ENCODE measurements around the gene B4GALNT1.

- TF ChIP-seq CREB5 (CRISPR knock-in tag; IDR thresholded peaks at IDR 0.05; ENCODE audit: low read depth), result no peak
- TF ChIP-seq PPARA (CRISPR knock-in tag; IDR thresholded peaks at IDR 0.05; ENCODE audit: borderline replicate concordance), result no peak
- TF ChIP-seq TOX (CRISPR knock-in tag; IDR thresholded peaks at IDR 0.05; ENCODE audit: borderline replicate concordance), result no peak
- TF ChIP-seq ZFP30 (CRISPR knock-in tag; IDR thresholded peaks at IDR 0.05), result no peak
- no peak for TF ChIP-seq CSDC2 (CRISPR knock-in tag; IDR thresholded peaks at IDR 0.05)
- TF ChIP-seq PATZ1 (CRISPR knock-in tag; IDR thresholded peaks at IDR 0.05; ENCODE audit: borderline replicate concordance), result no peak
- no peak for TF ChIP-seq ZNF565 (CRISPR knock-in tag; conservative IDR thresholded peaks at IDR 0.05; ENCODE audit: low read depth)
- no peak for TF ChIP-seq ESRRG (CRISPR knock-in tag; IDR thresholded peaks at IDR 0.05)
- TF ChIP-seq ZC3H10 (CRISPR knock-in tag; IDR thresholded peaks at IDR 0.05), result no peak
- TF ChIP-seq ZNF8 (CRISPR knock-in tag; IDR thresholded peaks at IDR 0.05), result no peak
- no peak for TF ChIP-seq TCF4 (CRISPR knock-in tag; IDR thresholded peaks at IDR 0.05; ENCODE audit: borderline replicate concordance)
Observed at GRCh38 chr12:57616383-57617101, 16.5 kb downstream of the B4GALNT1 start.
